Caco-2 (cell line): ENCODE measurements around the gene KRT1. TPM values are rescaled to one million over a fixed set of nuclear protein-coding genes. Genes with fewer than 3 reads are reported as not detected.

Experiments
- BruUV-seq: library from RNA; stranded (reverse); fragments of 400-500 nt; replicated peaks from 2 replicates; lab custom pipeline; 2021; lab: Mats Ljungman, UMichigan
- CTCF ChIA-PET: fragments of 300-600 bp; sonication (Branson Sonifier 250); formaldehyde crosslinking; loops from one replicate; lab custom pipeline; 2022; ENCODE audit warnings: antibody characterized with exemption; lab: Charles Lee
- POLR2A ChIA-PET: fragments of 300-600 bp; sonication (Branson Sonifier 250); formaldehyde crosslinking; loops from one replicate; lab custom pipeline; 2022; ENCODE audit warnings: antibody characterized with exemption; lab: Charles Lee
- DNase-seq, 2 experiments: peaks; one replicate each; pipeline versions ENCODE4 v3.0.0 to v3.0.0-alpha.2; 2020 to 2022
- H3K27me3 ChIP-seq: replicated peaks from 2 replicates; pipeline ENCODE4 v1.6.0; 2011; ENCODE audit warnings: low read length; ENCODE audit not compliant: control insufficient read depth, insufficient read depth
- H3K36me3 ChIP-seq: 2 replicates; pipeline ENCODE4 v1.5.1; 2011; ENCODE audit warnings: low read length; ENCODE audit not compliant: control insufficient read depth, insufficient read depth
- H3K4me1 ChIP-seq: fragments of 250-450 bp; sonication (Bioruptor Pico); 2 replicates; pipeline ENCODE4 v1.5.1; 2020; ENCODE audit warnings: mild to moderate bottlenecking
- H3K4me3 ChIP-seq: 2 replicates; pipeline ENCODE4 v1.5.1; 2011; ENCODE audit warnings: low read depth, mild to moderate bottlenecking, control low read depth, low read length
- H3K9me3 ChIP-seq: fragments of 250-450 bp; sonication (Bioruptor Pico); 2 replicates; pipeline ENCODE4 v1.5.1; 2020; ENCODE audit warnings: mild to moderate bottlenecking, moderate library complexity
- H3K27ac Mint-ChIP-seq: one replicate; pipeline ENCODE4 v1.8.0; 2022; ENCODE audit warnings: mixed read lengths; ENCODE audit not compliant: unreplicated experiment
- H3K27me3 Mint-ChIP-seq: one replicate; pipeline ENCODE4 v1.8.0; 2022; ENCODE audit warnings: mixed read lengths; ENCODE audit not compliant: insufficient read depth, unreplicated experiment
- H3K36me3 Mint-ChIP-seq: one replicate; pipeline ENCODE4 v1.8.0; 2022; ENCODE audit warnings: mild to moderate bottlenecking, mixed read lengths; ENCODE audit not compliant: insufficient read depth, unreplicated experiment
- H3K4me1 Mint-ChIP-seq: one replicate; pipeline ENCODE4 v1.8.0; 2022; ENCODE audit warnings: low read depth, mixed read lengths; ENCODE audit not compliant: unreplicated experiment
- H3K4me3 Mint-ChIP-seq: one replicate; pipeline ENCODE4 v1.8.0; 2022; ENCODE audit warnings: mild to moderate bottlenecking, moderate library complexity, mixed read lengths; ENCODE audit not compliant: unreplicated experiment
- H3K9me3 Mint-ChIP-seq: one replicate; pipeline ENCODE4 v1.8.0; 2022; ENCODE audit warnings: mixed read lengths; ENCODE audit not compliant: unreplicated experiment
- CTCF ChIP-seq, 2 experiments: fragments of 200-600 bp in 1 of 2; IDR thresholded peaks; 1 replicate in 1 of 2; 2 replicates in 1 of 2; pipeline versions ENCODE4 v1.5.1 to v1.8.0; 2011 to 2022; ENCODE audit warnings: antibody characterized with exemption in 1 of 2, control low read depth in 1 of 2, inconsistent platforms in 1 of 2, low read depth in 1 of 2, low read length in 1 of 2, mild to moderate bottlenecking in 1 of 2, moderate library complexity in 1 of 2; ENCODE audit not compliant: insufficient read depth in 1 of 2, severe bottlenecking in 1 of 2, unreplicated experiment in 1 of 2
- intact Hi-C: fragments of 100-400 bp; cut with micrococcal nuclease; formaldehyde crosslinking; loops from one replicate; pipeline ENCODE4 v1.10.0; 2022; ENCODE audit not compliant: unreplicated experiment
- total RNA-seq: library from RNA; stranded (reverse); gene quantifications from 2 replicates; pipeline ENCODE4 v1.2.3, GENCODE V29; 2022

KRT1 gene
- total RNA-seq, 1 experiment from 2014 or later = 0.20 TPM

GRCh38 chr12:52699960-52700359, 19.8 kb upstream of the KRT1 start:
- no TSS peak for BruUV-seq
- intact Hi-C loops = no loop called here
- peaks cover 10% of the 10 kb centered on the region for H3K27me3 Mint-ChIP-seq

GRCh38 chr12:52699373-52699772, 19.2 kb upstream of the KRT1 start:
- CTCF ChIA-PET = no interaction called here
- peaks cover 10% of the 10 kb centered on the region for H3K27me3 Mint-ChIP-seq
- intact Hi-C loops = no loop called here

More at GRCh38 chr12:52699960-52700359, 19.8 kb upstream of the KRT1 start:
- Mint-ChIP-seq H3K36me3 (no peaks in the 10 kb centered on the region), H3K4me3 (no peak overlapping the region), H3K9me3 (no peaks in the 10 kb centered on the region), H3K4me1 (no peaks in the 10 kb centered on the region), H3K27ac (no peak overlapping the region)
- Histone ChIP-seq H3K27me3 (no peaks in the 10 kb centered on the region; the same call in 1 of the 2 replicates), H3K36me3 (no peaks in the 10 kb centered on the region), H3K4me1 (no peaks in the 10 kb centered on the region), H3K4me3 (no peak overlapping the region), H3K9me3 (no peaks in the 10 kb centered on the region)
- no peak for DNase-seq
- ChIA-PET CTCF (interaction anchor here (0.6 kb wide), 1 partner anchor 354 kb away, joined by 4 read pairs; no protein-coding TSS in a partner anchor), POLR2A (no interaction called here)
- no peak for TF ChIP-seq CTCF (IDR thresholded peaks at IDR 0.05; ENCODE audit: insufficient read depth in 1 of 2, low read depth in 1 of 2, low read length in 1 of 2, severe bottlenecking in 1 of 2, unreplicated experiment in 1 of 2)

GRCh38 chr12:52698651-52699340, 18.6 kb upstream of the KRT1 start:
- H3K9me3 Mint-ChIP-seq = no peaks in the 10 kb centered on the region
- H3K27ac Mint-ChIP-seq = no peak overlapping the region
- no peaks in the 10 kb centered on the region for H3K4me1 Mint-ChIP-seq
- no peaks in the 10 kb centered on the region for H3K36me3 Mint-ChIP-seq
- Histone ChIP-seq H3K4me3 (no peak overlapping the region), H3K4me1 (no peaks in the 10 kb centered on the region), H3K27me3 (no peaks in the 10 kb centered on the region; the same call in 1 of the 2 replicates), H3K36me3 (no peaks in the 10 kb centered on the region), H3K9me3 (no peaks in the 10 kb centered on the region)
- TF ChIP-seq CTCF (IDR thresholded peaks at IDR 0.05; ENCODE audit: insufficient read depth in 1 of 2, low read depth in 1 of 2, low read length in 1 of 2, severe bottlenecking in 1 of 2, unreplicated experiment in 1 of 2) = no peak
- DNase-seq = no peak
- CTCF ChIA-PET = no interaction called here
- H3K27me3 Mint-ChIP-seq = peaks cover 10% of the 10 kb centered on the region
- no TSS peak for BruUV-seq
- no peak overlapping the region for H3K4me3 Mint-ChIP-seq
- POLR2A ChIA-PET = no interaction called here
- intact Hi-C loops = no loop called here

More at GRCh38 chr12:52699373-52699772, 19.2 kb upstream of the KRT1 start:
- Histone ChIP-seq H3K27me3 (no peaks in the 10 kb centered on the region; the same call in 1 of the 2 replicates), H3K4me3 (no peak overlapping the region), H3K4me1 (no peaks in the 10 kb centered on the region), H3K36me3 (no peaks in the 10 kb centered on the region), H3K9me3 (no peaks in the 10 kb centered on the region)
- no peak for DNase-seq
- POLR2A ChIA-PET = no interaction called here
- no peak for TF ChIP-seq CTCF (IDR thresholded peaks at IDR 0.05; ENCODE audit: insufficient read depth in 1 of 2, low read depth in 1 of 2, low read length in 1 of 2, severe bottlenecking in 1 of 2, unreplicated experiment in 1 of 2)
- BruUV-seq = no TSS peak
- H3K27ac Mint-ChIP-seq = no peak overlapping the region
- no peak overlapping the region for H3K4me3 Mint-ChIP-seq
- H3K36me3 Mint-ChIP-seq = no peaks in the 10 kb centered on the region
- no peaks in the 10 kb centered on the region for H3K9me3 Mint-ChIP-seq
- no peaks in the 10 kb centered on the region for H3K4me1 Mint-ChIP-seq
